Measurements from ENCODE around the gene ODAD2. TPM values are rescaled to one million over a fixed set of nuclear protein-coding genes. Genes with fewer than 3 reads are reported as not detected.

ODAD2 gene
- total and polyA plus RNA-seq, 2 donors from 2014 or later = 0.28 to 0.44 TPM

GRCh38 chr10:28036587-28036986 is 37.7 kb upstream of the ODAD2 start:
- no peaks in the 10 kb centered on the region for H3K9me3 ChIP-seq (ENCODE audit: control insufficient read depth in 2 of 3, insufficient read depth in 1 of 3, low read length in 3 of 3)
- no peaks in the 10 kb centered on the region for H3K36me3 ChIP-seq (ENCODE audit: control insufficient read depth in 2 of 3, insufficient read depth in 3 of 3, low read length in 3 of 3)
- H3K9ac ChIP-seq (ENCODE audit: low read length in 3 of 3) = no peak overlapping the region
- no peaks in the 10 kb centered on the region for H3K27me3 ChIP-seq (ENCODE audit: control insufficient read depth, insufficient read depth, low read length)
- intact Hi-C loops (cut with DNase I) = no loop called here
- no peak for DNase-seq
- no peak for TF ChIP-seq CTCF (IDR thresholded peaks at IDR 0.05; ENCODE audit: borderline replicate concordance, extremely low read depth, insufficient read depth)
- H3K4me3 ChIP-seq (ENCODE audit: low read length in 3 of 3) = no peak overlapping the region
- no peaks in the 10 kb centered on the region for H3K4me1 ChIP-seq (ENCODE audit: control insufficient read depth in 2 of 3, insufficient read depth in 2 of 3, low read depth in 1 of 3, low read length in 3 of 3)
- no peak for FAIRE-seq
- no peak overlapping the region for H3K27ac ChIP-seq (ENCODE audit: low read depth in 2 of 2, low read length in 2 of 2)

- FAIRE-seq (no peak), DNase-seq (no peak)
- Histone ChIP-seq H3K9ac (ENCODE audit: low read length in 3 of 3) (no peak overlapping the region), H3K27me3 (ENCODE audit: control insufficient read depth, insufficient read depth, low read length) (no peaks in the 10 kb centered on the region), H3K9me3 (ENCODE audit: control insufficient read depth in 2 of 3, insufficient read depth in 1 of 3, low read length in 3 of 3) (no peaks in the 10 kb centered on the region), H3K4me1 (ENCODE audit: control insufficient read depth in 2 of 3, insufficient read depth in 2 of 3, low read depth in 1 of 3, low read length in 3 of 3) (no peaks in the 10 kb centered on the region), H3K4me3 (ENCODE audit: low read length in 3 of 3) (no peak overlapping the region), H3K36me3 (ENCODE audit: control insufficient read depth in 2 of 3, insufficient read depth in 3 of 3, low read length in 3 of 3) (no peaks in the 10 kb centered on the region), H3K27ac (ENCODE audit: low read depth in 2 of 2, low read length in 2 of 2) (no peak overlapping the region)
- intact Hi-C loops (cut with DNase I) = no loop called here
- TF ChIP-seq CTCF (IDR thresholded peaks at IDR 0.05; ENCODE audit: borderline replicate concordance, extremely low read depth, insufficient read depth) = no peak
Measured at GRCh38 chr10:28020993-28021982, 22.4 kb upstream of the ODAD2 start.

GRCh38 chr10:28020080-28020860 is 21.4 kb upstream of the ODAD2 start:
- no peak for FAIRE-seq
- no peaks in the 10 kb centered on the region for H3K36me3 ChIP-seq (ENCODE audit: control insufficient read depth in 2 of 3, insufficient read depth in 3 of 3, low read length in 3 of 3)

More at GRCh38 chr10:28020080-28020860, 21.4 kb upstream of the ODAD2 start:
- H3K27me3 ChIP-seq (ENCODE audit: control insufficient read depth, insufficient read depth, low read length) = no peaks in the 10 kb centered on the region
- DNase-seq = no peak
- intact Hi-C loops (cut with DNase I) = no loop called here
- no peak for TF ChIP-seq CTCF (IDR thresholded peaks at IDR 0.05; ENCODE audit: borderline replicate concordance, extremely low read depth, insufficient read depth)
- H3K9me3 ChIP-seq (ENCODE audit: control insufficient read depth in 2 of 3, insufficient read depth in 1 of 3, low read length in 3 of 3) = no peaks in the 10 kb centered on the region
- no peak overlapping the region for H3K27ac ChIP-seq (ENCODE audit: low read depth in 2 of 2, low read length in 2 of 2)
- no peak overlapping the region for H3K9ac ChIP-seq (ENCODE audit: low read length in 3 of 3)
- no peak overlapping the region for H3K4me3 ChIP-seq (ENCODE audit: low read length in 3 of 3)
- H3K4me1 ChIP-seq (ENCODE audit: control insufficient read depth in 2 of 3, insufficient read depth in 2 of 3, low read depth in 1 of 3, low read length in 3 of 3) = no peaks in the 10 kb centered on the region

All from kidney (tissue), 14 donors.